Caco-2 (cell line): ENCODE data around the gene PKNOX1. TPM values are rescaled to one million over a fixed set of nuclear protein-coding genes. Genes with fewer than 3 reads are reported as not detected.

Source experiments
- BruUV-seq: library from RNA; stranded (reverse); fragments of 400-500 nt; replicated peaks from 2 replicates; lab custom pipeline; 2021; lab: Mats Ljungman, UMichigan
- CTCF ChIA-PET: fragments of 300-600 bp; sonication (Branson Sonifier 250); formaldehyde crosslinking; loops from one replicate; lab custom pipeline; 2022; ENCODE audit warnings: antibody characterized with exemption; lab: Charles Lee
- POLR2A ChIA-PET: fragments of 300-600 bp; sonication (Branson Sonifier 250); formaldehyde crosslinking; loops from one replicate; lab custom pipeline; 2022; ENCODE audit warnings: antibody characterized with exemption; lab: Charles Lee
- DNase-seq, 2 experiments: peaks; one replicate each; pipeline versions ENCODE4 v3.0.0 to v3.0.0-alpha.2; 2020 to 2022
- H3K27me3 ChIP-seq: replicated peaks from 2 replicates; pipeline ENCODE4 v1.6.0; 2011; ENCODE audit warnings: low read length; ENCODE audit not compliant: control insufficient read depth, insufficient read depth
- H3K36me3 ChIP-seq: 2 replicates; pipeline ENCODE4 v1.5.1; 2011; ENCODE audit warnings: low read length; ENCODE audit not compliant: control insufficient read depth, insufficient read depth
- H3K4me1 ChIP-seq: fragments of 250-450 bp; sonication (Bioruptor Pico); 2 replicates; pipeline ENCODE4 v1.5.1; 2020; ENCODE audit warnings: mild to moderate bottlenecking
- H3K4me3 ChIP-seq: 2 replicates; pipeline ENCODE4 v1.5.1; 2011; ENCODE audit warnings: low read depth, mild to moderate bottlenecking, control low read depth, low read length
- H3K9me3 ChIP-seq: fragments of 250-450 bp; sonication (Bioruptor Pico); 2 replicates; pipeline ENCODE4 v1.5.1; 2020; ENCODE audit warnings: mild to moderate bottlenecking, moderate library complexity
- H3K27ac Mint-ChIP-seq: one replicate; pipeline ENCODE4 v1.8.0; 2022; ENCODE audit warnings: mixed read lengths; ENCODE audit not compliant: unreplicated experiment
- H3K27me3 Mint-ChIP-seq: one replicate; pipeline ENCODE4 v1.8.0; 2022; ENCODE audit warnings: mixed read lengths; ENCODE audit not compliant: insufficient read depth, unreplicated experiment
- H3K36me3 Mint-ChIP-seq: one replicate; pipeline ENCODE4 v1.8.0; 2022; ENCODE audit warnings: mild to moderate bottlenecking, mixed read lengths; ENCODE audit not compliant: insufficient read depth, unreplicated experiment
- H3K4me1 Mint-ChIP-seq: one replicate; pipeline ENCODE4 v1.8.0; 2022; ENCODE audit warnings: low read depth, mixed read lengths; ENCODE audit not compliant: unreplicated experiment
- H3K4me3 Mint-ChIP-seq: one replicate; pipeline ENCODE4 v1.8.0; 2022; ENCODE audit warnings: mild to moderate bottlenecking, moderate library complexity, mixed read lengths; ENCODE audit not compliant: unreplicated experiment
- H3K9me3 Mint-ChIP-seq: one replicate; pipeline ENCODE4 v1.8.0; 2022; ENCODE audit warnings: mixed read lengths; ENCODE audit not compliant: unreplicated experiment
- CTCF ChIP-seq, 2 experiments: fragments of 200-600 bp in 1 of 2; IDR thresholded peaks; 1 replicate in 1 of 2; 2 replicates in 1 of 2; pipeline versions ENCODE4 v1.5.1 to v1.8.0; 2011 to 2022; ENCODE audit warnings: antibody characterized with exemption in 1 of 2, control low read depth in 1 of 2, inconsistent platforms in 1 of 2, low read depth in 1 of 2, low read length in 1 of 2, mild to moderate bottlenecking in 1 of 2, moderate library complexity in 1 of 2; ENCODE audit not compliant: insufficient read depth in 1 of 2, severe bottlenecking in 1 of 2, unreplicated experiment in 1 of 2
- intact Hi-C: fragments of 100-400 bp; cut with micrococcal nuclease; formaldehyde crosslinking; loops from one replicate; pipeline ENCODE4 v1.10.0; 2022; ENCODE audit not compliant: unreplicated experiment
- total RNA-seq: library from RNA; stranded (reverse); gene quantifications from 2 replicates; pipeline ENCODE4 v1.2.3, GENCODE V29; 2022

Gene PKNOX1
- total RNA-seq, 1 experiment from 2014 or later, result 10.7 TPM

- BruUV-seq, result no TSS peak
- CTCF ChIA-PET, result interaction anchor here (0.6 kb wide), 1 partner anchor 13 kb away, joined by 3 read pairs; no protein-coding TSS in a partner anchor
- POLR2A ChIA-PET, result interaction anchor here (0.5 kb wide), 2 partner anchors 15 to 37 kb away, joined by 3 to 4 read pairs; no protein-coding TSS in a partner anchor
Observed at GRCh38 chr21:42970946-42971653, 3.3 kb upstream of the PKNOX1 start.

DNA sequence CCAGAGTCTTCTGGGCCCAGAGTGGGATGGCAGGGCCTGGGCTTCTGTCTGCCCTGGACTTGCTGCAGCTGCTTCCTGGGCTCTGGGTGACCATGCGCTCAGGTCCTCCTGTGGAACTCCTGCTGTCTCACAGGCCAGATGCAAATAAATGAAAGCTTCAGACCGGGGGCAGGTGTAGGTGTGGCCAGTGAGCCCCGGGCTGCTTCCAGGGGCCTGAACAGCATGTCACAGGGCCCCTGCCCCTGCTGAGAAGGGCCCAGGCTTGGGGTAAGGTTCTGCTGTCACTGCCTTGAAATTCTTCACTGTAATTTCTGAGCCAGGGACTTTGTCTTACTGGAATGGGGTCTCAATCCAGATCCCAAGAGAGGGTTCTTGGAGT is 2.5 kb upstream of the PKNOX1 start:
- Histone ChIP-seq H3K4me1 (peaks cover 67% of the 10 kb centered on the region), H3K27me3 (no peaks in the 10 kb centered on the region), H3K36me3 (no peaks in the 10 kb centered on the region), H3K9me3 (no peaks in the 10 kb centered on the region), H3K4me3 (no peak overlapping the region)
- Mint-ChIP-seq H3K9me3 (no peaks in the 10 kb centered on the region), H3K27me3 (no peaks in the 10 kb centered on the region), H3K4me1 (peaks cover 20% of the 10 kb centered on the region), H3K27ac (peak overlapping the region; percentile 88), H3K36me3 (peaks cover 61% of the 10 kb centered on the region), H3K4me3 (no peak overlapping the region)
- ChIA-PET POLR2A (interaction anchor here (0.5 kb wide), 2 partner anchors 14 to 38 kb away, joined by 3 to 4 read pairs; no protein-coding TSS in a partner anchor), CTCF (interaction anchor here (0.6 kb wide), 1 partner anchor 13 kb away, joined by 3 read pairs; no protein-coding TSS in a partner anchor)
- no TSS peak for BruUV-seq
- DNase-seq, result peak; percentile 48 to 73
- intact Hi-C loops, result no loop called here
- no peak for TF ChIP-seq CTCF (IDR thresholded peaks at IDR 0.05; ENCODE audit: insufficient read depth in 1 of 2, low read depth in 1 of 2, low read length in 1 of 2, severe bottlenecking in 1 of 2, unreplicated experiment in 1 of 2)

More at GRCh38 chr21:42970946-42971653, 3.3 kb upstream of the PKNOX1 start:
- H3K27ac Mint-ChIP-seq, result peak overlapping the region; percentile 88
- H3K4me1 Mint-ChIP-seq, result peaks cover 16% of the 10 kb centered on the region
- H3K9me3 Mint-ChIP-seq, result no peaks in the 10 kb centered on the region
- H3K36me3 ChIP-seq, result no peaks in the 10 kb centered on the region
- H3K9me3 ChIP-seq, result no peaks in the 10 kb centered on the region
- no peak for DNase-seq
- H3K27me3 Mint-ChIP-seq, result no peaks in the 10 kb centered on the region
- TF ChIP-seq CTCF (IDR thresholded peaks at IDR 0.05; ENCODE audit: insufficient read depth in 1 of 2, low read depth in 1 of 2, low read length in 1 of 2, severe bottlenecking in 1 of 2, unreplicated experiment in 1 of 2), result no peak
- H3K36me3 Mint-ChIP-seq, result peaks cover 54% of the 10 kb centered on the region
- no peak overlapping the region for H3K4me3 ChIP-seq
- H3K27me3 ChIP-seq, result no peaks in the 10 kb centered on the region
- peaks cover 59% of the 10 kb centered on the region for H3K4me1 ChIP-seq
- intact Hi-C loops, result no loop called here
- H3K4me3 Mint-ChIP-seq, result no peak overlapping the region

DNA sequence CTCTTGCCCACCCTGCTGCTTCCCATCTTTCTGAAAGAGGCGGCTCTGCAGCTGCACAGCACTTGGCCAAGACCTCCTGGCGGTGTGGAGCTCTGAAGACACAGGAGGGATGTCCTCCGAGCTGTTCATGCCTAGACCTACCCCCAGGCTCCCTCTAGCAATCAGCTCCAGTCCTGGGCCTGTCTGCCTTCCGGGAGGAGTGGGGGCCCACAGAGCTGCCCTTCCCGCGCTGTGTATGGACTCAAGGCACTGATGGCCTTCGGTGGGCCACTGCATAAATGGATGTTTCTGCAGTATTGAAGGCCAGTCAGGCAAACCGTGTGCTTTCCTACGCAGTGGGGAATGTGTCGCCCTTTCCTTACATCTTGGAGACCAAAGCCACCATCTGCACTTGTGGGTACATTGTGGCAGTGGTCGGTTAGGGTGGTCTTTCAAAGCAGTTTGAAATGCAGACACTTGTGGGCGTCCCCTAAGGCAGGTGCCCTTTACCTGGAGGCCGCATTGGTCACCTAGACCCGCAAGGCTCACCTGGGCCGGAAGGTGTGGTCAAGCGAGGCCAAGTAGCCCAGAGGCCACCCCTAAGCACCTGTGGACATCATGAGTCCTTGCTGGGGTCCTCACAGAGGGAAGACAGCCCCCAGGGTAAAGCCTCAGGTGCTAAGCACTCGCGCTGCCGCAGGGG is 912 bp upstream of the PKNOX1 start:
- H3K27ac Mint-ChIP-seq, result peak overlapping the region; percentile 88
- ChIA-PET CTCF (interaction anchor here (0.6 to 0.7 kb wide), 4 partner anchors 10 to 152 kb away, joined by 4 to 6 read pairs (median 4); no protein-coding TSS in a partner anchor), POLR2A (interaction anchor here (0.6 to 1.3 kb wide), 12 partner anchors 11 to 80 kb away, joined by 3 to 24 read pairs (median 4); partner anchors contain the start of genes ERVH48-1 and NDUFV3)
- H3K4me3 Mint-ChIP-seq, result peak overlapping the region; percentile 80
- H3K4me1 Mint-ChIP-seq, result peaks cover 21% of the 10 kb centered on the region
- Histone ChIP-seq H3K27me3 (no peaks in the 10 kb centered on the region), H3K36me3 (no peaks in the 10 kb centered on the region), H3K9me3 (no peaks in the 10 kb centered on the region), H3K4me1 (peaks cover 61% of the 10 kb centered on the region), H3K4me3 (peak overlapping the region; percentile 61)
- no peaks in the 10 kb centered on the region for H3K27me3 Mint-ChIP-seq
- BruUV-seq, result TSS peak; percentile 73
- peaks cover 57% of the 10 kb centered on the region for H3K36me3 Mint-ChIP-seq
- H3K9me3 Mint-ChIP-seq, result no peaks in the 10 kb centered on the region
- intact Hi-C loops, result no loop called here
- DNase-seq, result peak in 1 of 2 experiments; percentile 18
- TF ChIP-seq CTCF (IDR thresholded peaks at IDR 0.05; ENCODE audit: insufficient read depth in 1 of 2, low read depth in 1 of 2, low read length in 1 of 2, severe bottlenecking in 1 of 2, unreplicated experiment in 1 of 2), result no peak
